Measurements from ENCODE around the gene NPR1.

GRCh38 chr1:153698923-153699714, 20.6 kb downstream of the NPR1 start:
- TF ChIP-seq PKNOX1 (IDR thresholded peaks at IDR 0.05): 0 out of 2 replicates have a peak, but pooled peaks have one; percentile 19
- no peak for TF ChIP-seq FOXK2 (IDR thresholded peaks at IDR 0.05)

Data from HEK293T (cell line).